NCI-H1105 treated with DMSO at 0.1 percent for 48 hours (cell line): ENCODE results near the gene CNTNAP2.
"Not testable (repeated sequence)": the region's sequence is repeated elsewhere in the genome, so short reads cannot be mapped to it uniquely, and the experiment has no call there.

Source experiments
- DNase-seq: peaks from one replicate; lab custom pipeline; 2025; lab: John Stamatoyannopoulos, UW

The CNTNAP2 gene

GRCh38 chr7:148265896-148266295 lies 2149.3 kb downstream of the CNTNAP2 start:
- no peak for DNase-seq

- DNase-seq, result no peak
These were observed 2150.2 kb downstream of the CNTNAP2 start for GRCh38 chr7:148266795-148267194.

DNA sequence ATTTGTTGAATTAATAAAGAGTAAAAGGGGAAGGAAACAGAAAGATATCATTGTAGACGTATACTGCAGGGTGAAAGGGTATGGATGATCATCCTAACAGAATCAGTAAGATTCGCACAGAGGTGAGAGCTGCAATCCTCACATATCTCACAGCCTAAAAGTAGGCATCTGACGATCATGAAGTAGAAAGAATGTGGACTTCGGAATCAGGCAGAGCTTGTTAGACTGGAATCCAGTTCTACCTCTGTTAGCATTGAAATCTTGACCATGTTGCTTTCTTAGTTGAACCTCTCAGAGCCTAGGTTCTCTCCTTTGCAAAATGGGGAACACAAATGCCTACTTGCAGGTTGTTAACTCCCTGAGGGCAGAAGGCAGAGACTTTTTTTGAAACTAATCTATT lies 2154.0 kb downstream of the CNTNAP2 start:
- no peak for DNase-seq

DNA sequence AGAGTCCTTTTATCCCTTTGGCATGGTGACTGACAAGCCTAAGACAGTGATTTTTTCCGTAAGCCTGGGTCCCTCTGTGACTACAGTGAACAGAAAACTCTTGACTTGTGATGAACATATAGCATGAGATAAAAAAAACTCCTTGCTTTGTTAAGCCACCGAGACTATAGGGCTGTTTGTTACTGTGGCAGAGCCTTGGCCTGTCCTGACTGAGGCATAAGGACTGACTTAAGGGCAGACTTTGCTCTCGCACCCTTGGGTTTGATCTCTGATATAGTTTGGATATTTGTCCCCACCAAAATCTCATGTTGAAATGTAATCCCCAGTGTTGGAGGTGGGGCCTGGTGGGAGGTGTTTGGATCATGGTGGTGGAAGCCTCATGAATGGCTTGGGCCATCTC lies 2157.5 kb downstream of the CNTNAP2 start:
- no peak for DNase-seq

DNA sequence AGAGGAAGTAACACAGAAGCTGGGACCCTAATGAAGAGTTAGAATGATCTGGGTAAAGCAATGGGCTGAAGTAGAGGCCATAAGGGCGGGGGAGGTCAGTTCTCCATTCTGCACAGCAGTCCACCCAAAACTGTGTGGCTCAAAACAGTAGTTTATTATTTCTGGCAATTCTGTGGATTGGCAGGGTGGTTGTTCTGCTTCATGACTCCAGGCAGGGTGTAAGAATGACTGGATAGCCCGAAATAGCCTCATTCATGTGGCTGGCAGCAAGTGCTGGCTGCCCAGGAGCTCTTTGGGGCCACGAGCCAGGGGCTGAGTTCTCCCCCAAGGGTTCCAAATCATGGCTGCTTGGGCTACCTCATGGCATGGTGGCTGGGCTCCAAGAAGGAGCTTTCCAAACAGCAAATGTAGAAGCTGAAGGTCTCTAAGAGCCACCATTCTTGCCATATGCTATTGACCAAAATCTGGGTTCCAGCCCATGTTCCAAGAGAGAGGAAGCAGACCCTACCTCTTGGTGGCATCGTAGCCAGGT lies 2158.8 kb downstream of the CNTNAP2 start:
- no peak for DNase-seq

DNA sequence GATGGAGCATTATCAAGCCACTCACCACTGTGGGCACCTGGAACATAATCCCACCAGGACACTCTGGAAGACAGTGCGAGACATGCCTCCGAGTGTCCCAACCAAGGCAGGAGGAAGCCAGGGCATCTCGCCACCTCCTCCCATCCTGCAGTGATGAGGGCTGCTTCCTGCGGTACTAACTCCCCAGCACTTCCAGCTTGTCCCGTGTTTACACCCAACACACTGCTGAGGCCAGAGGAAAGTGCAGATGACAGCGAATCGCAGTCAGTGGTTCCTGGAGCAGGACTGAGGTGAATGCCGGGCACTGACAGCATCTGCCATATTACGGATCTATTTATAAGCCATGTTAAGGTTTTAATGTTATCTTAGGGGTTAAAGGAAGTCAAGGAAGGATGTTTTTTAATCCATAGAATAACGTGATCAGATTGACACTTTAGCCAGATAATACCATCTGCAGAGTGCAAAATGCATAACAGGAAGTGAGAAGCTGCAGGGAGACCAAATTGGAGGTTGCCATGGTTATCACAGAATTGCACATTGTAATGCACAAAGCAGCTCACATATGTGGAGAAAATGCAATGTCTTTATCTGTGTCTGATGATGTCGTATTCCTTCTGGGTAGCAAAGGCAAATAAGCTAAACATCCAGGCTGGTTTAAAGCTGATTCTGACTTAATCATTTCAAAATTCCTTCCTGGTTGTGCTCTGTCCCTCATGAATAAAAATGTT lies 2159.9 kb downstream of the CNTNAP2 start:
- DNase-seq, result no peak

GRCh38 chr7:148277042-148277660 lies 2160.6 kb downstream of the CNTNAP2 start:
- DNase-seq, result peak; percentile 69

GRCh38 chr7:148286150-148286549 lies 2169.5 kb downstream of the CNTNAP2 start:
- peak; percentile 11 for DNase-seq

DNA sequence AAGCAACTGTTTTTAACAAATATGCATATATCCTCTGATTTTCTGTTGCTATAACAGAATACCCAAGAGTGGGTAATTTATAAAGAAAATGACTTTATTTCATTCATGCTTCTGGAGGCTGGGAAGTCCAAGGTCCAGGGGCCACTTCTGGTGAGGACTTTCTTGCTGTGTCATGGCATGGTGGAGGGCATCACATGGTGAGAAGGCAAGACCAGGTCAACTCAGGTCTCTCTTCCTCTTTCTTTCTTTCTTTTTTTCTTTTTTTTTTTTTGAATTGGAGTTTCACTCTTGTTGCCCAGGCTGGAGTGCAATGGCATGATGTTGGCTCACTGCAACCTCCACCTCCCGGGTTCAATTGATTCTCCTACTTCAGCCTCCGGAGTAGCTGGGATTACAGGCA lies 2170.9 kb downstream of the CNTNAP2 start:
- DNase-seq, result no peak

DNA sequence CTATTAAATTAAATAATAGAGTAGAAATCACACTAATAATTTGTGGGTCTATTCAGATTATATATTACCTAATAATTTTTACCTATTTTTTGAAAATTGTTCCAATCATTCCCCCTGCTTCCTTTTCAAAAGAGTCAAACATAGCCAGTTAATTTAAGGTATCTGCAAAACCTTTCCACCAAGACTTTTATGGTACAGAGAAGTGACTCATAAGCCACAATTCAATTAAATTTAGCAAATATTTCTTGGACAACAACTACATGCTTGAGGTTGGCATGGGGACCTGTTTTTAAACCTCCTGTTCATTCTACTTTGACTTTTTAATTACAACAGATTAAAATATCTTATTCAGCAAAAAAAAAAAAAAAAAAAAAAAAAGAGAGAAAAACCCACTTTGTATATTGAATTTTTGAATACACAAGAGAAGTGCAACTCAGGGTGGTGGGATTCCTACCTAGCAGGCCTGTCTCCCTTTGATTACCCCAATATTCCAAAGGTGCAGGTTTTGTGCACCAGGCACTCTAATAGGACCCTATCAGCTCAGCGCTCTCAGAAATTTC lies 2172.1 kb downstream of the CNTNAP2 start:
- DNase-seq, result no peak

- no peak for DNase-seq
These were observed 2173.0 kb downstream of the CNTNAP2 start for GRCh38 chr7:148289630-148290029.

DNA sequence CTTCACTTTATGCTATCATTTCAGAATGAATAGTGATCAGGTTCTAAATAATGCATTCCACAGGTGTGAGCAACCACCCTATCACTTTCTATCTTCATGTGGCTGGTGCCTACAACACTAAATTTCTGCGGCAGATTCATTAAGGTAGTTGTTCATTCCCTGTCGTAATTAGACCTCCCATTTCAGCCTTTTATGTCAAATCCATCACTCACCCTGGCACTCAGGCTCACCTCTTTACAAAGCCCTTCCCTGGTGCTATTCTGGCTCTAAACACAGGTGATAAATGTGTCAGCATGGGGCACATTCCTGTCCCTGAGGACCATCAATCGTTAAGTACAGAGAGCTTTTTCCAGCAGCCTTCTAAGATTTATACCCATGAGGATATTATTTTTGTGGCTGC lies 2173.9 kb downstream of the CNTNAP2 start:
- peak; percentile 10 for DNase-seq

DNA sequence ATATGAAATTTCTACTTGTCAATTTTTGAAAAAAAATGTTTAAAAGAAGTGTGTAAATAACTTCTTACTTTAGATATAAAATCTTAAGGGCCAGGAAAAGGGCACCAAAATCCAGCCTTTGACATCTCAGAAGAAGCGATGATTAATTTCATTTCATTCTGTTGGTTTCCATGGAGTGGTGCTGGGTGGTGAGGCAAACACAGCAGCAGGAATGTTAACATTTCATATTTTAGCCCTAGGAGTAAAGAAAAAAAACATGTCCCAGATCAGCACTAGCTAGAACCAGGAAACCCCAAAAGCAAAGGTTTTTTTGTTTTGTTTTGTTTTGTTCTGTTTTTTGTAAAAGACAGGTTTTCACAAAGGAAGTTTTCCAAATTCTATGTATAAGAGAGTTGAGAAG lies 2175.2 kb downstream of the CNTNAP2 start:
- no peak for DNase-seq

GRCh38 chr7:148296994-148297644 lies 2180.5 kb downstream of the CNTNAP2 start:
- DNase-seq, result no peak

- not testable (repeated sequence) for DNase-seq
These were observed 2182.2 kb downstream of the CNTNAP2 start for GRCh38 chr7:148298768-148299167.

DNA sequence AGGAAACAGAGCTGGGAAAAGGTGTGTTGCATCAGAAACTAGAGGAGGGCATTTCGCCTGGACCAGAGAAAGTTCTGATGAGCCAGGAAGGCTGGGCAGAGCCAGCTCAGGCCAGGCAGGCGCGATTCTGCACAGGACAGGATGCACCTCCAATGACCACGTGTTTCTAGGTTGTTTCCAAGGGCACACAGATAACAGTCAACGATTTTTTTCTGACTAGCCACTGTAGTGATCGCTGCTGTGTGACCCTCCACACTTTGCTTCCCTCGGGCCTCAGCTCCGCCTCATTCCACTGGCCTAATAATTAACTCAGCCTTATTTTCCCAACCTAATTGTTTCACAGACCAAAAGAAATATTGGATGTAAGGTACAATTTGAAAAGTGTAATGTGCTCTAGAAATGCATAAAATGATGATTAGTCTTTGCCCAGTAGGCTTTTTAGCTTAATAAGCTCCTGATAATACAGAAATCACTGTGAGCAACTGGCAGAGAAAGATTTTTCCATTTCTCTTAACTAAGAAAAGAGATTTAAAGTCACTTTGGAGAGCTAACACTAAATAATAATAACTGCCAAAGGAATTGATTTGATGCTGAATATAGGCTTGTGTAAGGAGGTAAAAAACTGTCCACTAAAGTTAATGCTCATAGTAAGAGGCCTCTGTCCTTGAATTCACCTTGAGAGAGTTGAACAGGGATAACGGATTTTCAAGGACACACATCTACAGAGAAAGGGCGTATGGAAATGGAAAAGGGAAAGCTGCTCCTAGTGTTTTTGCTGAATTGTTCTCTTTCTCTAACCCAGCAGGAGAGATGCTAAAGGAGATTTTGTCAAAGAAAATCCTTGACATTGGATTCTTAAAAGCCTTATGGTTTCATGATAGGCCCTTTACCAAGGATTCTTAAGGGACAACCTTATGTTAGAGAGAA lies 2183.0 kb downstream of the CNTNAP2 start:
- DNase-seq, result no peak

DNA sequence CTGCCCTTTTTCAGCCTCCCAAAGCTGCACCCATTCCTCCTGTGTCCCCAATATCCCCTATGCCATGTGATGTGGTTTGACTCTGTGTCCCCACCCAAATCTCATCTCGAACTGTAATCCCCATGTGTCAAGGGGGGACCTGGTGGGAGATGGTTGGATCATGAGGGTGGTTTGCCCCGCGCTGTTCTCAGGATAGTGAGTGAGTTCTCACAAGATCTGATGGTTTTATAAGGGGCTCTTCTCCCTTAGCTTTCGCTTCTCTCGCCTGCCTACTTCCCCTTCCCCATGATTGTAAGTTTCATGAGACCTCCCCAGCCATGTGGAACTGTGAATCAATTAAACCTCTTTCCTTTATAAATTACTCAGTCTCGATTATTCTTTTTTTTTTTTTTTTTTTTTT lies 2185.8 kb downstream of the CNTNAP2 start:
- DNase-seq, result not testable (repeated sequence)

DNA sequence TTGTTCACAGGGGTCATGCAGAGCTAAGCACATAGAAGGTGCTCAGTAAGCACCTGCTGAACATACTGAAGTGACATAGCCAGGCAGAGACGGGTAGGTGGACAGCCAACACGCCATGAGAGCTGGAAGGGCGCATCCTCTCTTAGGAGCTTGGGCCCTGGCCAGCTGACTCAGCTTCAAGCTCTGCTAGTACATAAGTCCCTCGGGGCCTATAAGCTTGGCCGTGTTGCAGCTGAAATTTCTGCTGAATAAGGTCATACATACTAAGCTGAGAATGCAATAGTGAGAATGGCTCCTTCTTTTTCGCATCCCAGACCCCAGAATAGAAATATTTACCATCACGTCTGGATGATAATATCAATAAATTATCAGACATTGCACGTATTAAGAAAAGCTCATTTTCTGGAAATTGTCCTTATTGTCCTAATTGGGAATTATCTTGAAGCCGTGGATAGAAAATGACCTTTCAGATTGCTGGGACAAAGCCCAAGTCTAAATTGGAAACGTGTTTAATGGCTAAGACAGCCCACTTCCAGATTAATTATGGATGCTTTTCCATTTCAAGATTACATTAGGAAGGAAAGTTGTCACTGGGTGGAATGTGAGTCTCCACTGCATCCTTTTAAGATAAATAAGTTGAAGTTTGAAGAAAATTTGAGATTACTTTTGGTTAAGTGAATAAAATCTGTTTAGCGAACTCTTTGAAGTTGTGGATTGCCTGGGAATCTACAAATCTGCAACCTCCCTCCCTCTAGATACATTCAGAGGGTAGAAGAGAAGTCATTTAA lies 2186.9 kb downstream of the CNTNAP2 start:
- DNase-seq, result peak; percentile 12

GRCh38 chr7:148304083-148304335 lies 2187.4 kb downstream of the CNTNAP2 start:
- DNase-seq, result no peak

- DNase-seq, result no peak
These were observed 2187.9 kb downstream of the CNTNAP2 start for GRCh38 chr7:148304456-148304855.

GRCh38 chr7:148306759-148307158 lies 2190.2 kb downstream of the CNTNAP2 start:
- no peak for DNase-seq
